GM18951 (cell line): ENCODE measurements around the gene KLHL22.
A peak's percentile ranks its signal among the peaks of the same experiment; 100 is the strongest.
"Not testable (repeated sequence)": the region's sequence is repeated elsewhere in the genome, so short reads cannot be mapped to it uniquely, and the experiment has no call there.

ENCODE experiments used
- POLR2A ChIP-seq: IDR thresholded peaks from 4 replicates; pipeline ENCODE4 v1.6.1; 2011; ENCODE audit warnings: mild to moderate bottlenecking; ENCODE audit not compliant: insufficient read length, insufficient read depth; ENCODE audit errors: extremely low read depth
- in situ Hi-C: fragments of 300-500 bp; cut with MboI; formaldehyde crosslinking; loops from one replicate; pipeline ENCODE4 v1.12.0; 2022; ENCODE audit warnings: low sequenced_read_pairs, mixed read lengths, inconsistent platforms; ENCODE audit not compliant: unreplicated experiment

KLHL22 gene

GRCh38 chr22:20517841-20518592 is 22.4 kb upstream of the KLHL22 start:
- in situ Hi-C loops: no loop called here
- no peak for TF ChIP-seq POLR2A

- no peak for TF ChIP-seq POLR2A
- in situ Hi-C loops: no loop called here
These were observed 21.8 kb upstream of the KLHL22 start for GRCh38 chr22:20517422-20517821.

- no peak for TF ChIP-seq POLR2A
- in situ Hi-C loops: no loop called here
These were observed 20.8 kb upstream of the KLHL22 start for GRCh38 chr22:20516399-20516798.

DNA sequence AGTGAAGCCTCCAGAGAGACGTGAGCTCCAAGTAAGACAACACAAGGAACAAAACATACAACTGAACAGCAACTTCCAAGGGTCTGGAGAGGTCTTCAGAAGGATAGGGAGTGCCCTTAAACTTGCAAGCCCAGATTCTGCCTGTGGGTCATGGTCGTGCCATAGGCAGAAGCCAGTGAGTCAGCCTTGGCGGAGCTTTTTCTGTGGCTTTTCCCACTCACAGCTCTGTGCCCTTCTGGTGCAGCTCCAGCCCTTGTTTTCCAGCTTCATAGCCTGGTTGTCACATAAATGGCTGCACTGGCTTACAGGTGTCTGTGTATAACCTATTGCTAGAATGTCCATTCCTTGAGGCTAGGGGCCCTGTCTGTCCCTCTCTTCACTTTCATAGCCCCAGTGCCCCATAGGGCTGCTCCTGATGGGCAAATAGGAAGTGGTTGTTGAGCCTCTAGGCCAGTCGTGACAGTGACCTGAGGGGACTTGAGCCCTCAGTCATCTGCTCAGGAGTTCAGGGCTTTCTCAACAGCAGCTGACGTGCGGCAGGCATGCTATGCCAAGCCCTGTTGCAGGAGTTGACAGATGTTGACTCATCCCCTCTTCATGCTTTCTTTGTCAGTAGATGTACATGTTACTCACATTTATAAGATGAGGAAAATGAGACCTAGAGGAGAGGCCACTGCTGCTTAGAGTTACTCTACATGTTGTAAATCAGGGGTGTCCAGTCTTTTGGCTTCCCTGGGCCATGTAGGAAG is 19.2 kb upstream of the KLHL22 start:
- in situ Hi-C loops: no loop called here
- TF ChIP-seq POLR2A: no peak

DNA sequence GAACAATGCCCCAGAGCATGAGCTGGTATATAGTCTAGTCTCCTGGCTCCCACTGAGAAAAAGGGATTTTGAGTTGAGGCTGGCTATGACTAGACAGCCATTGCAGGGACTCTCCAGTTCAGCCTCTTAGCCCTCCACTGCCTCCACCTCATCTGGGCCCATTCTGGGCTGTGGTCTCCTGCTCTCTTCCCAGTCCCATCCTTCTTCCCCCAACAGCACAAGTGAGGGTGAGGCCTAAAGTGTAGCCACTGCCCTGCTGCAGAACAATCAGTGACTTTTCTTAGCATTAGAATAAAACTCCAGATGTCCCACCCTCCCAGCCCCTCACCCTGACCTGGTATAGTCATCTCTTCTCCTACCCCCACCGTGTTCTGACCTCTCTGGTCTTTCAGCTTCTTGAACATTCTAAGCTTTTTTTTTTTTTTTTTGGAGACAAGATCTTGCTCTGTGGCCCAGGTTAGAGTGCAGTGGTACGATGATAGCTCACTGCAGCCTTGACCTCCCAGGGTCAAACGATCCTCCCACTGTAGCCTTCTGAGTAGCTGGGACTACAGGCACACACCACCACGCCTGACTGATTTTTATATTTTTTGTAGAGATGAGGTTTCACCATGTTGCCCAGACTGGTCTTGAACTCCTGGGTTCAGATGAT is 16.1 kb upstream of the KLHL22 start:
- no peak for TF ChIP-seq POLR2A
- in situ Hi-C loops: no loop called here

DNA sequence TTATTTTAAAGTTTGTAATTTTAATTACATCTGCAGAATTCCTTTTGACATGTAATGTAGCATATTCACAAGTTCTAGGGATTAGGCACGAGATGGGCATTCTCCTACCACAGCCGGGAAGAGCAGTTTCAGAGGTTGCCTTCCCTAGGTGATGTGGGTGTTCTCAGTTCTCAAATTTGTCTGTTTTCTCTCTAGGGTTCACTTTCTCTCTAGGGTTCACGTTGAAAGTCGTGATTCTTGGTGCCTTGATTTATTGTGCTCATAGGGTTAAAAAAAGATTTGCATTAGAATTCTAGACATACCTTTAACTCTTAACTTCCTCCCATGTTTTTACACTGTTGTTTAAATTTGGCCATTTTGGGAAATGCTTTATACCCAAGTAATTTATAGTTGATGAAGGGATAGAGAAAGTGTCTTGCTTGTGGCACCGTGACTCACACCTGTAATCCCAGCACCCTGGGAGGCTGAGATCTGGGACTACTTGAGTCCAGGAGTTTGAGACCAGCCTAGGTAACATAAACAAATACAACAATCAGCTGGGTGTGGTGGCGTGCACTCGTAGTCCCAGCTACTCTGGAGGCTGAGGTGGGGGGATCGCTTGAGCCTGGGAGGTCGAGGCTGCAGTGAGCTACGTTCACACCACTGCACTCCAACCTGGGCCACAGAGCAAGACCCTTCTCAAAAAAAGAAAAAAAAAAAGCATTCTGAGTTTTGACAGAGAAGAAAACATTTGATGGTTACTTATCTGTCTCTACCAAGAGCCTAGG is 15.4 kb upstream of the KLHL22 start:
- in situ Hi-C loops: no loop called here

DNA sequence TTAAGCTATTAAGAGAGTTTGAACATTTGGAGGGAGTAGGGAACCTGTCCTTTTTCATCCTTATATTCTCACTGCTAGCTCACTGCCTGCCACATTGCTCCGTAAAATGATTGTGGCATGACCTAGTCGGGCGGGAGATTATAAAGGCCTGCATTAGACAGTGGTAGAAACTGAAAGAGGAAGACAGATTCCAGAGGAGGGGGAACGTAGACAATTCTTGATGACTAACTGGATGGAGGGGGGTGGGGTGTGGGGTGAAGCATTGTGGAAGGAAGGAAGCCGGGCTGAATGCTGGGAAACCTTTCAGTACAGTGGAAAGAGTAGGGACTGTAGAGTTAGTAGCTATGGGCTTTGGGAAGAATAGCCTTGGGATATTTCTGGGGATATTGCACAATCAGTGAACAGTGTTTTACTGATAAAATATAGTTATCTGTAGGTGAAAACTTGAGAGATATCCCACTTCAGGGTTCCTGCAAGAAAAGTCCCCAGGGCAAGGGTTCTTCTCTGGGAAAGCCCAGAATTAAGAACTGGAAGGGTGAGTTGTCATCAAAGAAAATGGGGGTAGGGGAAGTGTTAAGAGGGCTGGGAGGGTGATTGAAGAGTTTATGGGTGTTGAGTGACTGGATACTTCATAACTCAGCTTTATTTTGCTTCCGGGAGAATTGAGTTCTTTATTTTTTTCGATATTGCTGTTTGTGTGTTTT is 13.9 kb upstream of the KLHL22 start:
- peak; percentile 24 for TF ChIP-seq POLR2A
- in situ Hi-C loops: no loop called here

More for the DNA sequence above, 15.4 kb upstream of the KLHL22 start:
- TF ChIP-seq POLR2A: no peak

DNA sequence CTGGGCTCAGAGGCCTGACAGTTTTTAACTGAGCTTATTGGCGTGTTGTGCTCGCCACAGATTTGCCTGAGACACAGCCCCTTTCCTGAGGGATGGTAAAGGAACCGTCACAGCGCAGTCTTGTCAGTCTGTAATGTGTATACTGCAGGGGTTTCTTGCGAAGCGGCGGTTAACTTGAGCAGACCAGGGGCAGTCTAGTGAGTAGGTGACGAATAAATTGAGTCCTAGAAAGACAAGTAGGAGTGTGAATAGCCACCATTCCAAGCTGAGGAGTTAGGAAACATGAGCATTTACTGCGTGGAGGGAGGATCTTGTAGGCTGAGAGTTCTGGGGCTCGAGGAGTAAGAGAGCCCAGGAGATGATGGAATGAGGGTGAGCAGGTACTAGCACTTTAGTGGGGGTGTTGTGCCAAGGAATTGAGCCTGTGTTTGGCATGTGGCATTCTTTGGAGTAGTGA is 13.2 kb upstream of the KLHL22 start:
- in situ Hi-C loops: no loop called here
- no peak for TF ChIP-seq POLR2A

DNA sequence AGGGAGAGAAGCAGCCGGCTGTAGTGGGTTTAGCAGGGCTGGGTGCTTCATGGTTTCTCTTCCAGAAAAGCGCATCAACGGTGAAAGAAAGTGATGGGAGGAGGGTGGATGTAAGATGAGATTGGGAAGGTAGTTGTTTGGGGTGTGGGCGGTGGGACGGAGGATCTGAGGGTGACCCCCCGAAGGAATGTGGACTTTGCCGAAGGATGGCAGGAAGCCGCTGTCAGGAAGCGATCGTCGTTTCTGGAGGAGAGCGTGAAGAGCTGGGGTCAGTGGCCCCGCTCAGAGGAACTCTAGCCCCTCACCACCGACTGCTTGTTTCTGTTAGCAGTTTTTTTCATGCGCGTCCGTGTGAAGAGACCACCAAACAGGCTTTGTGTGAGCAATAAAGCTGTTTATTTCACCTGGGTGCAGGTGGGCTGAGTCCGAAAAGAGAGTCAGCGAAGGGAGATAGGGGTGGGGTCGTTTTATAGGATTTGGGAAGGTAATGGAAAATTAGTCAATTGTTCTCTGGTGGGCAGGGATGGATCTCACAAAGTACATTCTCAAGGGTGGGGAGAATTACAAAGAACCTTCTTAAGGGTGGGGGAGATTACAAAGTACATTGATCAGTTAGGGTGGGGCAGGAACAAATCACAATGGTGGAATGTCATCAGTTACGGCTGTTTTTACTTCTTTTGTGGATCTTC is 12.6 kb upstream of the KLHL22 start:
- in situ Hi-C loops: not testable (repeated sequence)

DNA sequence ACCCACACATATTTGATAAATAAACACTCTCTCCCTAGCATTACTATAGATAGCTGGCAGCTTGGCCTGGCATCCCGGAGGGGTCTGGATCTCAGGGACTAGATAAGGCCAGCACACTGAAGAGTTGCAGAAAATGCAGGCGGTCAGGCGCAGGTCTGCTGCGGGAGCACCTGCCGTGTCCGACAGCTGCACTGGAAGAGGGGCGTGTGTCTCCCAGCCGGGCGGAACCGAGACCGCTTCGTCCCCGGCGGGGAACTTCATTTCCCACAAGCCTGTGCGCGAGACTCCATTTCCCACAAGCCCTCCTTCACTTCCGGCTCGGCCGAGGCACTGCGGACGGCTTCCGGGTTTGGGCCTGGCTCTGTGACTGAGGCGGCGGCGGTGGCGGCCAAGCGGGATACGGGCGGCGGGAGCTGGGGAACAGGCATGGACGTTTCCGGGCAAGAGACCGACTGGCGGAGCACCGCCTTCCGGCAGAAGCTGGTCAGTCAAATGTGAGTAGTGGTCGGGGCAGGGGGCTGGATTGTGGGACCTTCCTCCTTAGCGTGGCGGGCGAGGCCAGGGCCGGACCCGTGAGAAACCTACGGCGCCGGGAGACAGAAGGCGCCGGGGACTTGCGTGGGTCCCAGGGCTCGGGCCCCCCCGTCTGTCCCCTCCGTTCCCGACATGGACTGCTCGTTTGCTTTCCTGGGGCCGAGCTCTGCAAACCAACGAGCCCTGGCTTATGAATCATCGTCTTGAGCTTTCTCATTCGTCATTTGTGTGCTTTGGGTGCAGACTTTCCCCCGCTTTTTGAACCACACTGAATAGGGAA is 11.9 kb upstream of the KLHL22 start, which contains the start of gene MED15:
TSS of gene MED15 (plus strand) at position 358 of the 814 bp plus-strand sequence. CDS start at position 427, 69 bp downstream.
- in situ Hi-C loops: no loop called here
- peak; percentile 93 for TF ChIP-seq POLR2A

DNA sequence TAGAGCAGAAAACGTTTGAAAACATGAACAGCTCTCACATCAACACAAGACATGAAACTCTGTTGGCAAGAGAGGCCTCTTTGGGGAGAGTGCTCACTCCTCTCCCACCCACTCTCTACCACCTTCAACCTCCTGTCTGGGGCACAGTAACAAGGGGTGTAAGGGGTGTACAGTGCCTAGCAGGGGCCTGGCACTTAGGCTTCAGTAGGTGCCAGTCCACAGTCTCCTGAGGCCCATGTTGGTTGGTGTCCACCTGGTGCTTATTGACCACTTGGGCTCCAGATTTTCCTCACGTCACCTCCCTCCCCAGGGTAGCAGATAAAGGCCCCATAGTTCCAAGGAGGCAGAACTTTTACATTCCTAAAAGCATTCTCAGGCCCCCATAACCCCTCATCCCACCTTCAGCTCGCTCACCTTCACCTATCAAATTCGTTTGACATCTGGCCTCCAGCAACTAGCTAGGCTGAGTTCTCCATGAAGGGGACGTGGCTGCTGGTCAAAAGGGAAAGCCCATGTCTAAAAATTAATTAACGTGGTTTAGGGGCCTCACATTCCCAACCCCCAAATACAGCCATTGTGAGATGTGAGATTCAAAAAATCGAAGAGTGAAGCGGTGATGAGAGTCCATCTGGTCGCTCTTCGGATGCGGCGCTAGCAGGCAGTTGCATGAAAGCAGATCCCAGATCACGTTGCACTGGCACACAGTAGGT is 11.1 kb upstream of the KLHL22 start:
- in situ Hi-C loops: no loop called here
- no peak for TF ChIP-seq POLR2A

DNA sequence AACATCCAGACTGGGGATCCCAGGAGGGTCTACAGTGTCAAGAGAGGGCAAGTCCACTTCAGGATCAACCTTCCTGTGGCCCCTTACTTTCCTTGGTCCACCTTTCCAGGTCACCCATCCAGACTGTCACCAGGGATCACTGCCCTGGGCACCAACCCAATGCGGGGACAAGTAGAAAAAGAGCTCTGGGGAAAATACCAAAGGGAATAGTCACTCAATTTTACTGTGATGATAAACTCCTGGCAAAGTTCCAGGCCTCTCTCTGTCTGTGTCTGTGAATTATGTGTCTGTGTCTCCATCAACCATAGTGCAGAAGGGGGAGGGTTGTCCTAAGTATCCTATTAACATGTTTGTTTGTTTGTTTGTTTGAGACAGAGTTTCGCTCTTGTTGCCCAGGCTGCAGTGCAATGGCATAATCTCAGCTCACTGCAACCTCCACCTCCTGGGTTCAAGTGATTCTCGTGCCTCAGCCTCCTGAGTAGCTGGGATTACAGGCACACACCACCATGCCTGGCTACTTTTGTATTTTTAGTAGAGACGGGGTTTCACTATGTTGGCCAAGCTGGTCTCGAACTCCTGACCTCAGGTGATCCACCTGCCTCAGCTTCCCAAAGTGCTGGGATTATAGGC is 8.8 kb upstream of the KLHL22 start:
- in situ Hi-C loops: not testable (repeated sequence)
